Tibial artery (tissue), 4 donors: ENCODE results near the gene LSP1.
"Not testable (repeated sequence)": the region's sequence is repeated elsewhere in the genome, so short reads cannot be mapped to it uniquely, and the experiment has no call there.

ENCODE experiments used
- DNase-seq, 2 donors: peaks; one replicate each; pipeline ENCODE4 v3.0.0-alpha.2; 2019
- H3K27ac ChIP-seq, 2 donors: fragments of 200-600 bp; sonication (generic) in 1 of 2; 1 replicate in 1 of 2; 2 replicates in 1 of 2; pipeline ENCODE4 v1.5.1; 2018 to 2019; ENCODE audit warnings: mild to moderate bottlenecking in 1 of 2
- H3K27me3 ChIP-seq, 2 donors: fragments of 200-600 bp; sonication (generic) in 1 of 2; one replicate each; pipeline versions ENCODE4 v1.5.1 to v1.6.0; 2016 to 2019
- H3K36me3 ChIP-seq, 3 donors: fragments of 200-600 bp; sonication (generic) in 2 of 3; one replicate each; pipeline ENCODE4 v1.5.1; 2016 to 2019; ENCODE audit warnings: mild to moderate bottlenecking in 2 of 3
- H3K4me1 ChIP-seq, 4 donors: fragments of 200-600 bp; sonication (generic) in 2 of 4; 1 replicate in 3 of 4; 2 replicates in 1 of 4; pipeline ENCODE4 v1.5.1; 2016 to 2019
- H3K4me3 ChIP-seq, 2 donors: fragments of 200-600 bp; sonication (generic) in 1 of 2; 1 replicate in 1 of 2; 2 replicates in 1 of 2; pipeline ENCODE4 v1.5.1; 2018 to 2019; ENCODE audit warnings: mild to moderate bottlenecking in 2 of 2
- H3K9me3 ChIP-seq, 3 donors: fragments of 200-600 bp; sonication (generic) in 1 of 3; one replicate each; pipeline ENCODE4 v1.5.1; 2016 to 2019
- intact Hi-C: fragments of 100-400 bp; cut with DNase I; formaldehyde crosslinking; loops from one replicate; pipeline ENCODE4 v1.15.0; 2023; ENCODE audit warnings: low total_unique reads
- TF ChIP-seq, protein P1 (sequence below), 2 experiments: fragments of 200-600 bp in 1 of 2; fragments of 450-650 bp in 1 of 2; IDR thresholded peaks; one replicate each; pipeline ENCODE4 v1.5.1; 2017 to 2019; ENCODE audit warnings: antibody characterized with exemption in 2 of 2, mild to moderate bottlenecking in 1 of 2, moderate library complexity in 1 of 2

Gene LSP1

GRCh38 chr11:1875093-1875850 is 22.4 kb downstream of the LSP1 start:
- Histone ChIP-seq H3K36me3 (no peaks in the 10 kb centered on the region), H3K27me3 (peaks cover 0 to 31% of the 10 kb centered on the region in 2 donors), H3K4me1 (peaks cover 0 to 58% (median 29%) of the 10 kb centered on the region in 4 donors), H3K9me3 (no peaks in the 10 kb centered on the region), H3K4me3 (no peak overlapping the region), H3K27ac (peak overlapping the region; percentile 33 to 68)
- intact Hi-C loops: loop anchor here (5.0 kb wide), 1 partner anchor 38 kb away; the partner anchor contains the start of gene TNNI2
- peak in 1 of 2 donors; percentile 65 for DNase-seq
- TF ChIP-seq, protein P1, sequence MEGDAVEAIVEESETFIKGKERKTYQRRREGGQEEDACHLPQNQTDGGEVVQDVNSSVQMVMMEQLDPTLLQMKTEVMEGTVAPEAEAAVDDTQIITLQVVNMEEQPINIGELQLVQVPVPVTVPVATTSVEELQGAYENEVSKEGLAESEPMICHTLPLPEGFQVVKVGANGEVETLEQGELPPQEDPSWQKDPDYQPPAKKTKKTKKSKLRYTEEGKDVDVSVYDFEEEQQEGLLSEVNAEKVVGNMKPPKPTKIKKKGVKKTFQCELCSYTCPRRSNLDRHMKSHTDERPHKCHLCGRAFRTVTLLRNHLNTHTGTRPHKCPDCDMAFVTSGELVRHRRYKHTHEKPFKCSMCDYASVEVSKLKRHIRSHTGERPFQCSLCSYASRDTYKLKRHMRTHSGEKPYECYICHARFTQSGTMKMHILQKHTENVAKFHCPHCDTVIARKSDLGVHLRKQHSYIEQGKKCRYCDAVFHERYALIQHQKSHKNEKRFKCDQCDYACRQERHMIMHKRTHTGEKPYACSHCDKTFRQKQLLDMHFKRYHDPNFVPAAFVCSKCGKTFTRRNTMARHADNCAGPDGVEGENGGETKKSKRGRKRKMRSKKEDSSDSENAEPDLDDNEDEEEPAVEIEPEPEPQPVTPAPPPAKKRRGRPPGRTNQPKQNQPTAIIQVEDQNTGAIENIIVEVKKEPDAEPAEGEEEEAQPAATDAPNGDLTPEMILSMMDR (IDR thresholded peaks at IDR 0.05): no peak

GRCh38 chr11:1875851-1876301 is 23.0 kb downstream of the LSP1 start:
- Histone ChIP-seq H3K27me3 (peaks cover 0 to 27% of the 10 kb centered on the region in 2 donors), H3K27ac (peak overlapping the region; percentile 50 to 68), H3K4me1 (peaks cover 0 to 58% (median 25%) of the 10 kb centered on the region in 4 donors)
- not testable (repeated sequence) for H3K4me3 ChIP-seq, H3K9me3 ChIP-seq, H3K36me3 ChIP-seq
- intact Hi-C loops: loop anchor here (5.0 kb wide), 1 partner anchor 39 kb away; the partner anchor contains the start of gene TNNI2
- peak in 1 of 2 donors; percentile 59 for DNase-seq

DNA sequence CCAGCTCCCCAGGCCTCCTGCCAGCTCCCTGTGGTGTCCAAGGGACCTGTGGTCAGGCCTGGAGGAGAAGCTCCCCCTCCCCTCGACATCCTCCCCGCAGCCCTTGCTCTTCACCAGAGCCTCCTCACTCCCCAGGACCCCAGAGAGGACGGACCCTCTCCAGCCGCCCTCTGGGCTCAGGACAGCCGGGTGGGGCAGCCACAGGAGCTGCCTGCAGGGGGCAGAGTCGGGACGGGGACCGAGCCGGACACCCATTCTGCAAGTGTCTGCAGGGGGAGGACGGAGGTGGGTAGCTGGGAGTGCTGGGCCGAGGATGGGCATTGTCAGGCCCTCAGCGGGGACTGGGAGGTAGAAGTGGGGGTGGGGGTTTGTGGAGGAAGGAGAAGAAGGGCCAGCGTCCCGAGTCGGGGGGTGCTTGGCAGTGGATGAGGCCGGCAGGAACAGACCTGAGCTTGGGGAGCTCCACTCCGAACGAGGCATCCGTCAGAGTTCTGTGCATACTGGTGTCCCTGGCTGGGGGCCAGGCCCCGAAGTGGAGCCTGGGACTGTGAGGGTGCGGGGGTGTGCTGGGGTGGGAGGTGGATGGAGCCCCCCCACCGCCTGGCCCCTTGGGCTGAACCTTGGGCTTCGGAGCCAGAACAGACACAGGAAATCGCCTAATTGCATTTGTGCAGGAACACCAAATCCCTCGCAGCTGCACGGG is 23.6 kb downstream of the LSP1 start:
- DNase-seq: peak; percentile 47 to 80
- H3K4me1 ChIP-seq: peaks cover 0 to 58% (median 25%) of the 10 kb centered on the region in 4 donors
- intact Hi-C loops: loop anchor here (5.0 kb wide), 1 partner anchor 39 kb away; the partner anchor contains the start of gene TNNI2
- H3K4me3 ChIP-seq: no peak overlapping the region
- H3K27ac ChIP-seq: peak overlapping the region; percentile 50 to 68
- no peaks in the 10 kb centered on the region for H3K9me3 ChIP-seq
- TF ChIP-seq, protein P1 (IDR thresholded peaks at IDR 0.05): peak; percentile 20 to 32
- H3K27me3 ChIP-seq: peaks cover 0 to 23% of the 10 kb centered on the region in 2 donors
- H3K36me3 ChIP-seq: no peaks in the 10 kb centered on the region

DNA sequence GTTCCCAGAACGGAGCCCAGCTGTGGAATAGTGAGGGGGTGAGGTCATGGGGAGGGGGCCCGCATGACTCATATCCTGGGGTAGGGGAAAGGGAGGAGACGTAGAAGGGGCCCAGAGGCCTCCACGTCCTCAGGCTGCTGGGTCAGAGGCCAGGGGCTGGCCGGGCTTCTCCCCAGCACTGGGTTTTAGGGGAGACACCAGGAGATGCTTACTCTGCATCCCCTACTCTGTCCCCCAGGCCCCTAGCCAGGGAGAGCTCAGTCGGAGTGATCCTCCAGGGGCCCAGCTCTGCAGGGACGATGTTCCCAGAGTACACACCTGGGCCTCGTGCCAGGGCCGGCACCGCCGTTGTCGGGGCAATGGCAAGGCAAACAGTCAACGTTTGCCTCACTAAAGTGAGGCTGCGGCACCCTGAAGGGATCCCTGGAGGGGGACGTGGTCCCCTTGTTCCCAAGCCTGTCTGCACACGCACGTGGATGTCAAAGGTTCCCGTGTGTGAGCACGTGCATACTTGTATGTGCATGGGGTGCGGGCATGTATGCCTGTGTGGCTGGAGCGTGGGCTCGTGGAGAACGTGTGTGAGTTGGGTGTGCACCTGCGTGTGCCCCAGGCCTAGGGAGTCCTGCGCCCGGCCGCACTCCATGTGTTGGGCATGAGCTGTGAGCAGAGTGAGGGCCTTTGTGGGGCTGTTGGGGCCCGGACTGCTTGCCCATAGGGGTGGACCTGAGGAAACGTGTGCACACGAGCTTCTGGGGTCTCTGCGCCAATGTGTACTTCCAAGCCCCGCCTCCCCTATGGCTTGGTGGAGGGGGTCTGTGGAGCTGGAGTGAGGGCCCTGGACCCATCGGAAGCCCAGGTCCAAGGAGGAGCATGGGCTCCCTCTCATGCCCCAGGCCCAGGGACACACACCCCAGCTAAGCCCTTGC is 24.6 kb downstream of the LSP1 start:
- Histone ChIP-seq H3K4me3 (no peak overlapping the region), H3K27ac (peak overlapping the region; percentile 50 to 68), H3K9me3 (no peaks in the 10 kb centered on the region), H3K36me3 (no peaks in the 10 kb centered on the region), H3K4me1 (peaks cover 0 to 65% (median 32%) of the 10 kb centered on the region in 4 donors), H3K27me3 (peaks cover 0 to 19% of the 10 kb centered on the region in 2 donors)
- peak; percentile 53 to 86 for DNase-seq
- TF ChIP-seq, protein P1 (IDR thresholded peaks at IDR 0.05): no peak
- intact Hi-C loops: loop anchor here (5.0 kb wide), 1 partner anchor 40 kb away; the partner anchor contains the start of gene TNNI2

GRCh38 chr11:1878137-1879031 is 25.5 kb downstream of the LSP1 start:
- H3K27ac ChIP-seq: peak overlapping the region; percentile 29 to 68
- peaks cover 0 to 1% (median 0%) of the 10 kb centered on the region in 3 donors for H3K36me3 ChIP-seq
- peak; percentile 19 to 65 for DNase-seq
- no peaks in the 10 kb centered on the region for H3K9me3 ChIP-seq
- peaks cover 0 to 60% (median 32%) of the 10 kb centered on the region in 4 donors for H3K4me1 ChIP-seq
- H3K27me3 ChIP-seq: peaks cover 0 to 13% of the 10 kb centered on the region in 2 donors
- TF ChIP-seq, protein P1 (IDR thresholded peaks at IDR 0.05): no peak
- H3K4me3 ChIP-seq: no peak overlapping the region
- intact Hi-C loops: loop anchor here (5.0 kb wide), 1 partner anchor 41 kb away; the partner anchor contains the start of gene TNNI2
